ENCODE data around the gene RPTOR. TPM values are rescaled to one million over a fixed set of nuclear protein-coding genes. Genes with fewer than 3 reads are reported as not detected.
"Not testable (repeated sequence)": the region's sequence is repeated elsewhere in the genome, so short reads cannot be mapped to it uniquely, and the experiment has no call there.

RPTOR gene, protein sequence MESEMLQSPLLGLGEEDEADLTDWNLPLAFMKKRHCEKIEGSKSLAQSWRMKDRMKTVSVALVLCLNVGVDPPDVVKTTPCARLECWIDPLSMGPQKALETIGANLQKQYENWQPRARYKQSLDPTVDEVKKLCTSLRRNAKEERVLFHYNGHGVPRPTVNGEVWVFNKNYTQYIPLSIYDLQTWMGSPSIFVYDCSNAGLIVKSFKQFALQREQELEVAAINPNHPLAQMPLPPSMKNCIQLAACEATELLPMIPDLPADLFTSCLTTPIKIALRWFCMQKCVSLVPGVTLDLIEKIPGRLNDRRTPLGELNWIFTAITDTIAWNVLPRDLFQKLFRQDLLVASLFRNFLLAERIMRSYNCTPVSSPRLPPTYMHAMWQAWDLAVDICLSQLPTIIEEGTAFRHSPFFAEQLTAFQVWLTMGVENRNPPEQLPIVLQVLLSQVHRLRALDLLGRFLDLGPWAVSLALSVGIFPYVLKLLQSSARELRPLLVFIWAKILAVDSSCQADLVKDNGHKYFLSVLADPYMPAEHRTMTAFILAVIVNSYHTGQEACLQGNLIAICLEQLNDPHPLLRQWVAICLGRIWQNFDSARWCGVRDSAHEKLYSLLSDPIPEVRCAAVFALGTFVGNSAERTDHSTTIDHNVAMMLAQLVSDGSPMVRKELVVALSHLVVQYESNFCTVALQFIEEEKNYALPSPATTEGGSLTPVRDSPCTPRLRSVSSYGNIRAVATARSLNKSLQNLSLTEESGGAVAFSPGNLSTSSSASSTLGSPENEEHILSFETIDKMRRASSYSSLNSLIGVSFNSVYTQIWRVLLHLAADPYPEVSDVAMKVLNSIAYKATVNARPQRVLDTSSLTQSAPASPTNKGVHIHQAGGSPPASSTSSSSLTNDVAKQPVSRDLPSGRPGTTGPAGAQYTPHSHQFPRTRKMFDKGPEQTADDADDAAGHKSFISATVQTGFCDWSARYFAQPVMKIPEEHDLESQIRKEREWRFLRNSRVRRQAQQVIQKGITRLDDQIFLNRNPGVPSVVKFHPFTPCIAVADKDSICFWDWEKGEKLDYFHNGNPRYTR (N-terminal part only)
- 24.1 and 25.1 TPM in 2 replicates for total RNA-seq (2014; rRNA removed)
- polyA plus RNA-seq (2012), result 15.7 TPM

DNA sequence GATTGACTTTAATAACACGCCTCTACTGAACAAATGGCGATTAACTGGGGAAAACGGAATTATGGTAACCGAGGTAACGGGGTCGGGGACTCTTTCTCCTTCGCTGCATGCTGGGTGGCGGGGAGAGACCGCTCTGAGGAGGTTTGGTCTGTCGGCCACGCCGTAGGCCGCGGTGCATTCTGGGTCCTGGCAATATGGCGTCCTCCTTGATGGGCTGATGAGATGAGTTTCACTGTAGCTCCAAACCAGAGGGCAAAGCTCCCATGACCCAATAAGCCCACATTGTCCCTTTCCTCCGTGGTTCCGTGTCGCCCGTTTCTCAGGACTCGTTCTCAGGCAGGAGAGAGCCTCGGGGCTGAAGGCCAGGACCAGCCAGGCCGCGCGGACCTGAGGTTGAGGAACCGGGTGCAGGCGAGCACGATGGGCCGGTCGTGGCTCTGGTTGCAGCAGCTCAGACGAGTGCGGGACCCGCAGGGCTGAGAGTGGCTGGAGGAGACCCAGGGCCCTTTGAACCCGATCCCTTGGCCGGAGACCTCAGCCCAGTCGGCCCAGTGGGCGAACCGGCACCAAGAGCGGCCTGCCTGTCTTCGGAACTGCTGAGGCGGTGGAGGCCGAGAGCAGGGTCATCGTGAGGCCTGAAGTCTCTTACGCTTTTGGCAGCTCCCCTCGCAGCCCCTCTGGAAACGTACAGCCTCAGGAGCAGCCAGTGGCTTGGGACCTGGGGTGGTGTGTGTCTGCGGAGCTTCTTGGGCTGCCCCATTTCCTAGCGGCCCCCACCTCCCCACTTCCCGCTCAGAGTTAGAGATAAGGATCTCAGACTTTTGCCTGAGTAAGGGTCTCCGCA is at the start of gene RPTOR:
TSS of gene RPTOR (plus strand) at position 184 of the 844 bp plus-strand sequence. CDS start 792 bp downstream, outside the sequence.
- DNase-seq (ENCODE audit: low read depth), result peak; percentile 89

DNA sequence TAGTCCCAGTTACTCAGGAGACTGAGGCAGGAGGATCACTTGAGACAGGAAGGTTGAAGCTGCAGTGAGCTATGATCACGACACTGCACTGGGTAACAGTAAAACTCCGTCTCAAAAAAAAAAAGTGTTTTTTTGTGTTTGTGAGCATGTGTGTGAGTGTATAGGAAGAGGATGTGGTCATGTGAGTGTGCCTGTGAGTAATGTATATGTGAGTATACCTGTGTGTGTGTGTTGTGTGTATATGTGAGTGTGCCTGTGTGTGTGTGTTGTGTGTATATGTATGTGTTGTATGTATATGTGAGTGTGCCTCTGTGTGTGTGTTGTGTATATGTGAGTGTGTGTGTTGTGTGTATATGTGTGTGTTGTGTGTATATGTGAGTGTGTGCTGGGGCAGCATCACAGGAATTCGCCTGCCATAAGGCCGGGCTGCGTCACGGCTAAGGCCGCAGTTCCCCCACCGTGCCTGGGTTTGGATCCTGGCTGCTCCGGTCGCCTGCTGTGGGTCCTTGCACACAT is 46.9 kb upstream of the RPTOR start:
- no peak for DNase-seq (ENCODE audit: low read depth)

DNA sequence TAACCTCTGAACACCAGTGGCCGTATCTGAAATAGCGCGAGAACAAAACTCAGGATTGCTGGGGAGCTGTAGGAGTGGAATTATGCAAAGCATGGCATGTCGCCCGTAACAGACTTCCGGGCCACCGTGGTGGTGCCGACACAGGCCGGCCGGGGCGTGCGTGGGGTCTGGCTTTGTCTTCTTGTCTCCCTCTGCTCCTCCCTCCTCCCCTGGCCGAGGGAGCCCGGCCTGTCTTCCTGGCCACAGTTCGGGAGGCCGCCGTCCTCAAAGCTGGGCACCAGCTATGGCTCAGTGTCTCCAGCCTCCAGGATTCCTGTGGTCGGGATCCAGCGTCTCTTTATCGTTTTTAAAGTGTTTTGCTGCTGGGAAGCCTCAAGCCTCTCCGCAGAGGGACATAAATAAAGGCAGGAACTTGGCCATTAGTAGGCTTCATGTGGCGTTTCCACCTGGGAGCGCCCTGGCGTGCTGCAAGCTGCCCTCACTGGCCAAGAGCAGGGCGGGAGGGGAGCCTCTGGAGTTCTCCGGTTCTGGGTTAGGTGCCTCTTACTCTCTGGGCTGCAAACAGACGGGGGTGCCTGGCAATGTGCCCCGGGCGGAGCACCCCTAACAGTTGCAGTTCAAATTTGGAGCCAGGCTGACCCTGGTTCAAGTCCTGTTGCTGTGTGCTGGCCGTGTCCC is 46.3 kb upstream of the RPTOR start:
- peak; percentile 27 for DNase-seq (ENCODE audit: low read depth)

DNA sequence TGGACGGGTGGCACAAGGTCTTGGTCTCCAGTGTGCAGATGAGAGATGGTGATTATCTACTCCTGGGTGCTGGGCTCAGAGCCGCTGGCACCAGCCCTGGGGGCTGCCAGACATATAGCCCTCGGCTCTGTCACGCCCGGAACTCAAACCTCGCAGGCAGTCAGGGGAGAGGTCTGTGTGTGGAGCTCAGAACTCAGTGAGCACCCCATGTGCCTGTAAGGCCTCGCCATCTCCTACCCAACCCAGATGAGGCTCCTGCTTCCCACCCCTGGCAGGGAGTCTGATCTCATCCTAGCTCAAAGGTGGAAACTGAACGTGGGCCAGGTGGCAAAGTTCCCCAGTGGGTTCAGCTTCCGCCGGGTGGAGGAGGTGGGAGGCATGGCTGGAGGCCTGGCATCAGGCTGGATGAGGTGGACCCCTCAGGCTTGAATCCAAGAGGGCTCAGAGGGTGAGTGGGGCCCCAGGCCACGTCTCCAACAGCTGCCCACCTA is 45.7 kb upstream of the RPTOR start:
- no peak for DNase-seq (ENCODE audit: low read depth)

DNA sequence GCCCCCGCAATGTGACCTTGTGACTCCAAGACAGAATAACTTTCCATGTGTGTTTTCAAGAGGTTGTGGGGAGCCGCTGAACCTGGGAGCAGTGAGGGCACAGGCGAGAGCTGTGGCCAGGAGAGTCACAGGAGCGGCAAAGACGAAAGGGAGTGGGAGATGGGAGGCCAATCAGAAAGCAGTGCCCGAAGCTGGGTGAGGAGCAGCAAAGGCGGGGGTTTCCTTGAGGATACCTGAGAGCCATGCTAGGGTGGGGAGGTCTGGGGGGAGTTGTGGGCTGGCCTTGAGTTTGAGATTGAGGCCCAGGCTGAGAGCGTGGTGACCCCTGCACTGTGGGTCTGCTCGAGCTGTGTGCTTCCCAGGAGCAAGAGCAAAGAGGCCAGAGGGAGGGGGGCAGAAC is 45.1 kb upstream of the RPTOR start:
- no peak for DNase-seq (ENCODE audit: low read depth)

DNA sequence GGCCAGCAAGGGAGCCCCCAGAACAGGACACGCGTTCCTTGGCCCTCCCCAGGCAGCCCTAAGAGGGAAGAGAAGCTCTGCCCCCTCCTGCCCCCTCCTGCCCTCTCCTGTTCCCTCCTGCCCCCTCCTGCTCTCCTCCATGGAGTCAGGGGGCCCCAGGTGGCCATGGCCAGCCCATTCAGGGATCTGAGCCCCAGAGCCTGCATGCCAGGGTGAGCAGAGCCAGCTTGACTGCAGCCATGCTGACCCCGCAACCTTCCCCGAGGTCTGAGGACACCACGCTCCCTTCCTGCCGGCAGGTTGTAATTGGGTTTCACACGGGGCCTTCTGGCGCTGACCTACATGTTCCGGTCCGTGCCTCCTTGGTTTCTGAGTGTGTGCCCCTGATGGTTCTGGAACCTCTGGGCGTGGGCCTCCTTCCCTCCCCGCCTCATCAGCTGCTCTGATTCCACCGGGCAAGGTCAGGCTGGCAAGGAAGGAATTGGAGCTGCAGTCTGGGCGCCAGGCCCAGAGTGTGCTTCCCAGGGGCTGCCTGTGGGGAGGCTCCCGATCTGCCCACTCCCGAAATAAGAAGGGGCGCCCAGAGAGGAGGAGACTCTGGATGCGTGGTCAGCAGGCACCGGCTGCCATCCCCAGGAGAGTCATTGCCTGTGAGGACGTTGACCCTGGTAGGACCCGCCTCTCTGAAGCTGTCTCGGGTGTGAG is 44.5 kb upstream of the RPTOR start:
- DNase-seq (ENCODE audit: low read depth), result no peak

DNA sequence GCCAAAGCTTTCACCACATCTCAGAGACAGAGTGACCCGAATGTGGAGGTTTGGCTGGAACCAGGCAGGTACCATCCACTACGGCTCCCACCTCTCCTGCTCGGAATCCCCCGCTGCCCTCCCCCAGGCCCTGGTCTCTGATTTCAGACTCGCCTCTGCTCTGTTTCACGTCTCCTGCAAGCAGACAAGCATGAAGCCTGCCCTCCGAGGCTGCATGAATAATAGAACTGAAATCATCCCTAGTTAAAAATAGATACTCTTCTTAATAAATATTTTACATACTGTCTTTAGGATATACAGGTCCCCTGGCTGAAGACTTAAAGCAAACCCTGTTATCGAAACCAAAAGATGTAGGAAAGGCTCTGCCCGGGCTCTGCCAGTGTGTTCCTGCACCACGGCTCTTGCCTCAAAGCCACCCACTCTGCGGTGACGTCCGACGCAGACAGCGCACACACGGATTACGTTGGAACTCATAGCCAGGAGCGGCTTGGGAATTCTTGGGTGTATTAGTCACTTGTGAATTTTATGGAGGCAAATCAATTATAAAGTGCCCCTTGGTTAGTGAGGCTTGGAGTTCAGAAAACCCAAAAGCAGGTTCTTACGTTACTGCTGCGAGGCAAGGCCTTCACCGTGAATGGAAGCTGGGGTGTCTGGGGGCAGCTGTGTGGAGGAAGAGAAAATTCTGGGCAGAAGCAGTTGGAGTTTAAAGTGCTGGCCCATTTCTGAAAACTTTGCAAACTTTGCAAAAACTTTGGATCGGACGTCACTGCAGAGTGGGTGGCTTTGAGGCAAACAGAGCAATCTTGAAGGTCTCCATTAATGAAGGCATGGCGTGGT is 42.7 kb upstream of the RPTOR start:
- peak; percentile 77 for DNase-seq (ENCODE audit: low read depth)

DNA sequence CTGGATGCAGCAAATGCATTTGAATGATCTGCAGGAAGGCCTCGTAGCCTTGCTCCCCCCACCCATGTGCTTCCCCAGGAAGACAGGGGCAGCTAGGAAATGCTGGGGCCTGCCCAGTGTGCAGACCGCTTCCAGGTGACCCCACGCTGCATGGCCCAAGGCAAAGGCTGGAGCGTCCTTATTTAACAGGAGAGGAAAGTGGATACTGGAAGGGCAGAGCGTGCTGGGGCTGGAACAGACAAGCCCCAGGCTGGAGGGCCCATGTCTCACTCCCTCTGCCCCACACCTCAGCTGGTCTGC is 42.1 kb upstream of the RPTOR start:
- no peak for DNase-seq (ENCODE audit: low read depth)

DNA sequence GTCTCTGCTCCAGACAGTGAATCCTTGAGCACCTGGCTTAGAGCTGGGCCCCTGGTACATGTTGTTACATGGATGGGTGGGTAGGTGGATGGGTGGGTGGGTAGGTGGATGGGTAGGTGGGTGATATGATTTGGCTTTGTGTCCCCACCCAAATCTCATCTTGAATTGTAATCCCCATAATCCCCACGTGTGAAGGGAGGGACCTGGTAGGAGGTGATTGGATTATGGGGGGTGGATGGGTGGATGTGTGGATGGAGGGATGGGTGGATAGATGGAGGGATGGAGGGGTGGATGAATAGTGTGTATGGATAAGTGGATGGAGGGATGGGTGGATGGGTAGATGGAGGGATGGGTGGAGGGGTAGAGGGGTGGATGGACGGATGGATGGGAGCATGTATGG is 41.6 kb upstream of the RPTOR start:
- DNase-seq (ENCODE audit: low read depth), result no peak

DNA sequence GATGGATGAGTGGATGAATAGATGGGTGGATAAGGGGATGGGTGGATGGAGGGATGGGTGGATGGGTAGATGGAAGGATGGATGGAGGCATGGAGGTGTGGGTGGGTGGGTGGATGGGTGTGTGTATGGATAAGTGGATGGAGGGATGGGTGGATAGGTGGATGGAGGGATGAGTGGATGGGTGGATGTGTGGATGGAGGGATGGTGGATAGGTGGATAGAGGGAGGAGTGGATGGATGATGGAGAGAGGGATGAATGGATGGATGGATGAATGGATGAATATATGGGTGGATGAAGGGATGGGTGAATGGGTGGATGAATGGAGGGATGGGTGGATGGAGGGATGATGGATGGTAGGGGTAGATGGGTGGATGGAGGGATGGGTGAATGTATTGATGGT is 40.7 kb upstream of the RPTOR start:
- no peak for DNase-seq (ENCODE audit: low read depth)

DNA sequence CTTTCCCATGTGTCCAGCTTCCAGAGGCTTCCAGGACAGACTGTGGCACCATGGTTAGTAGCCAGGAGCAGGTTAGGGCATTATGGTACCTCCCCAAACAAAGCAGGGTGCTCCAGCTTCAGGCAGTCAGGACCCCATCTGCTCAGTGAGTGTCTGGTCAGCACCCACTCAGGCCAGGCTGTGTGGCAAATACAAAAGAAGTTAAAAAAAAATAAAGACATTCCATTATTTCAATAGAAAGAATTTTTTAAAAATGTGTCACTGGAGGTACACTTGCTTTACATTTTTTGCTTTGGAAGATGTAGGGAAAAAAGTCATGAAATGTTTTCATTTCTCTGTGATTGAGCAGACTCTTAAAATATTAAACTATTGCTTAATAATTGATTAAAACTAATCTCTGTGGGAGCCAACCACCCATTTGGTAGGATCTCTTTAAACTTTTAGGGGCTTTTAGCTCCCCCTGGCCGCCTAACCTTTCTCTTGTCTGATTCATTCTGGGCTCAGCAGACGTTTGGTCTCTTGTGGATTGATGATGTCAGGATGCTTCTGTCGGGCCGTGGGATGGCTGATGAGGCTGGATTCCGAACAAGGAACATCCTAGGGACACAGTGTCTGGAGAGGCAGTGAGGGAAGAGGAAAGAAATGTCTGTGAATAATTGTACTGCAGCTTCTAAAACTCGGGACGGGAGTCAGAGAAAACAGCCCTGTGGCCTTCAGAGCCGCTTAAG is 39.8 kb upstream of the RPTOR start:
- peak; percentile 78 for DNase-seq (ENCODE audit: low read depth)

DNA sequence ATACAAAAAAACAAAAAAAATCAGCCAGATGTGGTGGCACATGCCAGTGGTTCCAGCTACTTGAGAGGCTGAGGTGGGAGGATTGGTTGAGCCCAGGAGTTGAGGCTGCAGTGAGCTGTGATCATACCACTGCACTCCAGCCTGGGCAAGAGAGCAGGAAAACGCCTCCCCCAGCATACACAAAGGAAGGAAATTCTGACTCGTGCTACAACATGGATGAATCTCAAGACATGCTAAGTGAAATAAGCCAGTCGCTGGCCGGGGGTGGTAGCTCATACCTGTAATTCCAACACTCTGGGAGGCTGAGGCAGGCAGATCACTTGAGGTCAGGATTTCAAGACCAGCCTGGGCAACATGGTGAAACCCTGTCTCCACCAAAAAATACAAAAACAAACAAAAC is 37.5 kb upstream of the RPTOR start:
- DNase-seq (ENCODE audit: low read depth), result not testable (repeated sequence)

DNA sequence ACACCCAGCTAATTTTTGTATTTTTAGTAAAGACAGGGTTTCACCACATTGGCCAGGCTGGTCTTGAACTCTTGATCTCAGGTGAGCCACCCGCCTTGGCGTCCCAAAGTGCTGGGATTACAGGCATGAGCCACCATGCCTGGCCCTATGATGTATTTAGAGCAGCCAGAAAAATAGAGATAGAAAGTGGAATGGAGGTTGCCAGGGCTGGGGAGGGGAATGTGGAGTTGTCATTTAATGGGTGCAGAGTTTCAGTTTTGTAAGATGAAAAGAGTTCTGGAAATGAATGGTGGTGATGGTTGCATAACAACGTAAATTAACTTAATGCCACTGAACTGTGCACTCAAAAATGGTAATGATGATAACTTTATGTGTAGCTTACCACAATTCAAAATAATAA is 36.7 kb upstream of the RPTOR start:
- DNase-seq (ENCODE audit: low read depth), result no peak

DNA sequence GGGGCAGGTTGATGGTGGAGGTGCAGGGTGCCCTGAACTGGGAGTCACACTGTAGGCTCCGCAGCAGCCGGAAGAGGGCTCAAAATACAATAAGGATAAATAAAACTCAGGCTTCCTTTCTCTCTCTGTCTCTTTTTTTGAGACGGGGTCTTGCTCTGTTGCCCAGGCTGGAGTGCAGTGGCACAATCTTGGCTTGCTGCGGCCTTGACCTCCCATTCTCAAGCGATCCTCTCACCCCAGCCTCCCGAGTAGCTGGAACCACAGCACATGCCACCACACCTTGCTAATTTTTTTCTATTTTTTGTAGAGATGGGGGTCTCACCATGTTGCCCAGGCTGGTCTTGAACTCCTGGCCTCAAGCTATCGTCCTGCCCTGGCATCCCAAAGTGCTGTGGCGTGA is 35.3 kb upstream of the RPTOR start:
- no peak for DNase-seq (ENCODE audit: low read depth)

DNA sequence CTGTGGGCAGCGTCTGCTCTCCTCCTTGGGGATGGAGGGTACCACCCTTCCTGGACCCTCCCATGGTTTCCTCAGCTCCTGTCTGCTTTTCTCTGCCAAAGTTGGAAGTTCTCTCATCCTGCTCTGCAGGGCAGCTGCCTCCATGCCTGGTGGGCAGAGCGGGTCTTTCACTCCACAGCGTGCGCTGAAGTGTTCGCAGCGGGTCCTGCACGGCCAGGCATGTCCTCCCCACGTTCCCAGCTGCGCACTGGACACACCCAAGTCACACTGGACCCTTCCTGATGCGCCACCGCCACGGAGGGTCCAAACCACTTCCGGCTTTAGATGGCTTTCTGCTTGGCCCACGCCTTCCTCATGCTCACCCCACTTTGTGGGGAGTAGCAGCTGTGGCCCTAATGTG is 34.5 kb upstream of the RPTOR start:
- DNase-seq (ENCODE audit: low read depth), result no peak

DNA sequence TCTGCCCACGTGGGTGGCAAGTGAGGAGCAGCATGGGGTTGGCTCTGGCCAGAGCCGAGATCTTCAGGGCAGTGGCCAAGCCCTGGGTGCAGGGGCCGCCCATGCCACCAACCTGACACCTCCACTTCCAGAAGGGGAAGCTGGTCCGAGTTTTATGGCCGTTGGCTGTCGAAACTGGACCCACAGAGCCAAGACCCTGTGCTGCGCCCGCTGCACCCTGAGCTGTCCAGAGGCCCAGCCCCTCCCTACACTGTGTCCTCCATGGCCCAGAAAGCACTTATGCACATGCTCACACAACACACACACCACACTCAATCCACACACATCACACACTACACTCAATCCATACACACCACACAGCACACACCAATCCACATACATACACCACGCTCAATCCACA is 33.9 kb upstream of the RPTOR start:
- no peak for DNase-seq (ENCODE audit: low read depth)

DNA sequence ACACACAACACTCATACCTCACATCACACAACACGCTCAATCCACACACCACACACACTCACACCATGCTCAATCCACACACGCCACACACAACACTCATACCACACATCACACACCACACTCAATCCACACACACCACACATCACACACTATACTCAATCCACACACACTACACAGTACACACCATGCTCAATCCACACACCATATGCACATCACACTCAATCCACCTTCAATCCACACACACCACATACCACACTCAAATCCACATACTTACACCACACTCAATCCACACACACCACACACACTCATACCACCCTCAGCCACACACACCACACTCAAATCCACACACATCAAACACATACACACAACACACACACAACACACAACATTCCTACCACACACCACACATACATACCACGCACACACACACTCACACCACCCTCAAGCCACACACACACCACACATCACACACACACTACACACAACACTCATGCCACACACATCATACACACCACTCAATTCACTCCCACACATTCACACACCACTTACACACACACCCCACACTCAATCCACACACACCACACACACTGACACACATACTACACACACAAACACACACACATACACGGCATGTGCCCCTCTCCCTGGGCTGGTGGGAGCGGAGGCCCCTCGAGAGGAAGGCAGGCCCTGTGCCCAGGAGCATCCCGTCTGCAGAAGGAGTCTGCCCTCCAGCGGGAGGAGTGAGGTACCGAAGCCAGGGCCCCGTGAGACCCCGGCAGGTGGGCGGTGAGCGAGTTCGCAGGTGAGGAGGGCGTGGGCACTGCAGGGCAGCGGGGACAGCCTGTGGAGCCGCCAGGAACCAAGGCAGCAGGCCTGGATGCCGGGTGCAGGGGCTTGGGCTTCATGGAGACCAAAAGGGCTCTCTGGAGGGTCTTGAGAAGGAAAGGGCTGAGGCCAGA is 33.1 kb upstream of the RPTOR start:
- no peak for DNase-seq (ENCODE audit: low read depth)

Measured in LHCN-M2 (cell line).